ENCODE data around the gene LLGL2.

DNA sequence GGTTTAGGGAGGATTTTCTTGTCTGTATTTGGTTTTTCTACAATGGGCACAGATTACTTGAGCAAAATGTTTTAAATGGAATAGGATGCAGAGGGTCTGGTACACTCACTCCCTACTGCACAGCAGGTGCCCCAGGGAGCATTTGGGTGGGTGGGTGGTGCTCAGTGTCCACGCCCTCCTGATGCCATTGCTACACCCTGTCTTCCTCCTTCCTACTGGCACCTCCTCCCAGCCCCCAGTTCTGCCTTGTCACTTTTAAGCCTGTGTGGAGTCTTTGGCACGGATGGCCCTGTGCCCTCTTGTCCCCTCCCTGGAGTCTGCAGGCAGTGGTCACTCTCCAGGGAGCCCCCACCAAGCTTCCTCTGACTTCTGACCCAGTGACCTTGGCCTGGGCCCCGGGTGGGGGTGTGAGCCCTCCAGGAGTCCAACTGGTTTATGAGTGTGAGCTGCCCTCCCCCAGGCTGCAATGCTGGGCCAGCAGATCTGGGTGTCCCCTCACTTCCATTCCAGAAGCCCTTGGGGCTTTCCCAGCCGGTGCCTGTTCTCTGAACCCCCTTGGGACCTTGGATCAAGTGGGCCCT is 15.5 kb downstream of the LLGL2 start:
- TF ChIP-seq, protein P1, sequence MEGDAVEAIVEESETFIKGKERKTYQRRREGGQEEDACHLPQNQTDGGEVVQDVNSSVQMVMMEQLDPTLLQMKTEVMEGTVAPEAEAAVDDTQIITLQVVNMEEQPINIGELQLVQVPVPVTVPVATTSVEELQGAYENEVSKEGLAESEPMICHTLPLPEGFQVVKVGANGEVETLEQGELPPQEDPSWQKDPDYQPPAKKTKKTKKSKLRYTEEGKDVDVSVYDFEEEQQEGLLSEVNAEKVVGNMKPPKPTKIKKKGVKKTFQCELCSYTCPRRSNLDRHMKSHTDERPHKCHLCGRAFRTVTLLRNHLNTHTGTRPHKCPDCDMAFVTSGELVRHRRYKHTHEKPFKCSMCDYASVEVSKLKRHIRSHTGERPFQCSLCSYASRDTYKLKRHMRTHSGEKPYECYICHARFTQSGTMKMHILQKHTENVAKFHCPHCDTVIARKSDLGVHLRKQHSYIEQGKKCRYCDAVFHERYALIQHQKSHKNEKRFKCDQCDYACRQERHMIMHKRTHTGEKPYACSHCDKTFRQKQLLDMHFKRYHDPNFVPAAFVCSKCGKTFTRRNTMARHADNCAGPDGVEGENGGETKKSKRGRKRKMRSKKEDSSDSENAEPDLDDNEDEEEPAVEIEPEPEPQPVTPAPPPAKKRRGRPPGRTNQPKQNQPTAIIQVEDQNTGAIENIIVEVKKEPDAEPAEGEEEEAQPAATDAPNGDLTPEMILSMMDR (IDR thresholded peaks at IDR 0.05; ENCODE audit: insufficient read depth, low read depth, low read length) = no peak
- no peak for TF ChIP-seq EZH2 (IDR thresholded peaks at IDR 0.05; ENCODE audit: insufficient read depth, low read length)

Data from astrocyte (in vitro differentiated cells and primary cell).